ENCODE measurements around the gene STMN1.

STMN1 gene

DNA sequence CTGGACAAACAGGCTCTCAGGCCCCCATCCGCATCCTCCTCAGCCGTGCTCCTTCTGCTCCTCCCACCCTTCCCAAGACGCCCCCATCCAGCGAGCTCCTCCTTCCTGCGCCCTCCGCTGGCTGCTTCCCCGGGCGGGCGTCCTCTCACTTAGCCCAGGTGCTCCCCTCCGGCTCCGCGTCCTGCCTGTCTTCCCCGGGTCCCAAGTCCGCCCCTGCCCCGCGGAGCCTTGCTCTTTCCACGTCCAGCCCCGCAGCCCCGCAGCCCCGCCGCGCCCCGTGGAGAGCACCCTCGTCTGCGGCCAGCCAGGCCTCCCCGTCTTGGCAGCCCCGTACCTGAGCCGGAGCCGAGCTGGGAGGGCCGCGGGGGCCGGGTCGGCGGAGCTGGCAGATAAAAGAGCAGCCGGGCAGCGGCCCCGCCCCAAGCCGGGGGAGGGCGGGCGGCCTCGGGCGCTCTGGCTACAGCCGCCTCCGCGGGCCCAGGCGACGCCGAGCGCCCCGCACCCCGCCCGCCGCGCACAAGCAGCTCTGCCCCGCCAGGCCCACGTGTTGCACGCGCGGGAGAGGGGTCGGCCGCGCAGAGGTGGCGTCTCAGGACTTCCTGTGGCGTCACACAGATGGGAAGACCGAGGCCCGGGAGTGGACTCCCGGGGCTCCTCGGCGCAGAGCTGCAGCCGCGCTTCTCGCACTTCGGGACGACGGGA lies 30.9 kb downstream of the STMN1 start, which contains the start of gene PAQR7:
Gene PAQR7 (minus strand): TSS at position 555 of the 702 bp plus-strand sequence. CDS start 11,869 bp downstream, outside the sequence.
- H3K9me2 ChIP-seq (replicated peaks; ENCODE audit: low read depth, low read length), result no peaks in the 10 kb centered on the region
- no peaks in the 10 kb centered on the region for H4K20me1 ChIP-seq (ENCODE audit: insufficient read depth, low read length, poor library complexity, severe bottlenecking)
- H3K27me3 ChIP-seq (ENCODE audit: insufficient read depth, low read length, poor library complexity, severe bottlenecking), result no peaks in the 10 kb centered on the region
- H3K4me2 ChIP-seq (ENCODE audit: low read depth, low read length, poor library complexity, severe bottlenecking), result no peak within 1 kb of the TSS
- H3K9me3 ChIP-seq (ENCODE audit: insufficient read depth, low read depth, low read length), result no peaks in the 10 kb centered on the region
- H2AFZ ChIP-seq (ENCODE audit: low read length), result no peak within 1 kb of the TSS
- no peak within 1 kb of the TSS for H3K9ac ChIP-seq (ENCODE audit: low read depth, low read length, poor library complexity, severe bottlenecking)
- no peaks in the 10 kb centered on the region for H3K79me2 ChIP-seq (ENCODE audit: insufficient read depth, low read length)
- no peaks in the 10 kb centered on the region for H3K36me3 ChIP-seq (ENCODE audit: insufficient read depth, low read length)
- H3K4me1 ChIP-seq (ENCODE audit: insufficient read depth, low read length, poor library complexity, severe bottlenecking), result peaks cover 13% of the 10 kb centered on the region
- no peak within 1 kb of the TSS for H3K4me3 ChIP-seq (ENCODE audit: low read length, poor library complexity, severe bottlenecking)
- no peaks in the 10 kb centered on the region for H3F3A ChIP-seq (ENCODE audit: low read depth)
- TF ChIP-seq, protein P1, sequence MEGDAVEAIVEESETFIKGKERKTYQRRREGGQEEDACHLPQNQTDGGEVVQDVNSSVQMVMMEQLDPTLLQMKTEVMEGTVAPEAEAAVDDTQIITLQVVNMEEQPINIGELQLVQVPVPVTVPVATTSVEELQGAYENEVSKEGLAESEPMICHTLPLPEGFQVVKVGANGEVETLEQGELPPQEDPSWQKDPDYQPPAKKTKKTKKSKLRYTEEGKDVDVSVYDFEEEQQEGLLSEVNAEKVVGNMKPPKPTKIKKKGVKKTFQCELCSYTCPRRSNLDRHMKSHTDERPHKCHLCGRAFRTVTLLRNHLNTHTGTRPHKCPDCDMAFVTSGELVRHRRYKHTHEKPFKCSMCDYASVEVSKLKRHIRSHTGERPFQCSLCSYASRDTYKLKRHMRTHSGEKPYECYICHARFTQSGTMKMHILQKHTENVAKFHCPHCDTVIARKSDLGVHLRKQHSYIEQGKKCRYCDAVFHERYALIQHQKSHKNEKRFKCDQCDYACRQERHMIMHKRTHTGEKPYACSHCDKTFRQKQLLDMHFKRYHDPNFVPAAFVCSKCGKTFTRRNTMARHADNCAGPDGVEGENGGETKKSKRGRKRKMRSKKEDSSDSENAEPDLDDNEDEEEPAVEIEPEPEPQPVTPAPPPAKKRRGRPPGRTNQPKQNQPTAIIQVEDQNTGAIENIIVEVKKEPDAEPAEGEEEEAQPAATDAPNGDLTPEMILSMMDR (conservative IDR thresholded peaks at IDR 0.05; ENCODE audit: low read length), result no peak
- TF ChIP-seq EZH2phosphoT487 (IDR thresholded peaks at IDR 0.05; ENCODE audit: borderline replicate concordance), result no peak

DNA sequence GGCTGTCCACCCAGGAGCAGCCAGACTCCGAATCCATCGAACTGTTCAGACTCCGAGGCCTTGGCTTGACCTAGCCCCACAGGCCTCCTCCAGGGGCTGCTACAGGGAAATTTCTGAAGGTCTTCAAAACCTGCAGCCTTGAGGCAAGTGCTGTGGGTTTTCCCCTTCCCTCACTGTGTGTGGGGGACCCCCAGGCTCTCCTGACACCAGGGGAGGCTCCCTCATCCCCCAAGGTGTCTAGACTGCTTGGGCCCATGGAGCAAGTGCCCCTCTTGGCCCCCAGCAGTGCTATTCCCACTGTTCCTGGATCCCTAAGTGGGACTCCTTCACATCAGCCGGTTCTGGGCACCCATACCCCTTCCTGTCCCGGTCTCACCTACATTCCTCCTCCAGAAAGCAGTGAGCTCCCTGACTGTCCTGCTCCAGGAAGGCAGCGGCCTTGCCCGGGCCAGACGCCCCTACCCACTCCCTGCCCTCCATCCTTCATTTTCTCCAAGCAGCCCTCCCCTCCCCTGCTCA lies 31.5 kb downstream of the STMN1 start:
- Histone ChIP-seq H3K9me2 (replicated peaks; ENCODE audit: low read depth, low read length) (no peaks in the 10 kb centered on the region), H3K9me3 (ENCODE audit: insufficient read depth, low read depth, low read length) (no peaks in the 10 kb centered on the region), H3K36me3 (ENCODE audit: insufficient read depth, low read length) (no peaks in the 10 kb centered on the region), H3K27me3 (ENCODE audit: insufficient read depth, low read length, poor library complexity, severe bottlenecking) (no peaks in the 10 kb centered on the region), H3K79me2 (ENCODE audit: insufficient read depth, low read length) (no peaks in the 10 kb centered on the region), H3K4me1 (ENCODE audit: insufficient read depth, low read length, poor library complexity, severe bottlenecking) (peaks cover 13% of the 10 kb centered on the region), H3K9ac (ENCODE audit: low read depth, low read length, poor library complexity, severe bottlenecking) (no peak overlapping the region), H3K4me3 (ENCODE audit: low read length, poor library complexity, severe bottlenecking) (no peak overlapping the region), H3K4me2 (ENCODE audit: low read depth, low read length, poor library complexity, severe bottlenecking) (no peak overlapping the region), H2AFZ (ENCODE audit: low read length) (no peak overlapping the region), H4K20me1 (ENCODE audit: insufficient read depth, low read length, poor library complexity, severe bottlenecking) (no peaks in the 10 kb centered on the region), H3F3A (ENCODE audit: low read depth) (no peaks in the 10 kb centered on the region)
- TF ChIP-seq EZH2phosphoT487 (IDR thresholded peaks at IDR 0.05; ENCODE audit: borderline replicate concordance), result no peak
- TF ChIP-seq, protein P1 (conservative IDR thresholded peaks at IDR 0.05; ENCODE audit: low read length), result no peak

DNA sequence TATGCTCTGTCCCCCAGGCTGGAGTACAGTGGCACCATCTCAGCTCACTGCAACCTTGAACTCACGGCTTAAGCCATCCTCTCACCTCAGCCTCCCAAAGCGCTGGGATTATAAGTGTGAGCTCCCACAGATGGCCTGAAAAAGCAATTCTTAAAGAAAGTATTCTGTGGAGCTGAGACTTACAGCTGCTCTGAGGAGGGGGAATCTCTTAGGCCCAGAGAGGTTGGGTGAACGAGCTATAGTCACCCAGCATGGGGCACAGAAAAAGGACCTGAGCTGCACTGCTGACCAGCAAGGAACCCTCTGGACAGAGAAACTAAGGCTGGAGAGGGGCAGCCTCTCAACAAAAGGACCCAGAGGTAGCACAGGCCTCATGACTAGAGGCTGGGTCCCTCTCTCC lies 32.0 kb downstream of the STMN1 start:
- Histone ChIP-seq H3K36me3 (ENCODE audit: insufficient read depth, low read length) (no peaks in the 10 kb centered on the region), H3K9ac (ENCODE audit: low read depth, low read length, poor library complexity, severe bottlenecking) (no peak overlapping the region), H2AFZ (ENCODE audit: low read length) (no peak overlapping the region), H3K4me3 (ENCODE audit: low read length, poor library complexity, severe bottlenecking) (no peak overlapping the region), H3K79me2 (ENCODE audit: insufficient read depth, low read length) (no peaks in the 10 kb centered on the region), H4K20me1 (ENCODE audit: insufficient read depth, low read length, poor library complexity, severe bottlenecking) (no peaks in the 10 kb centered on the region), H3K9me3 (ENCODE audit: insufficient read depth, low read depth, low read length) (no peaks in the 10 kb centered on the region), H3K4me1 (ENCODE audit: insufficient read depth, low read length, poor library complexity, severe bottlenecking) (peaks cover 13% of the 10 kb centered on the region), H3K9me2 (replicated peaks; ENCODE audit: low read depth, low read length) (no peaks in the 10 kb centered on the region), H3F3A (ENCODE audit: low read depth) (no peaks in the 10 kb centered on the region), H3K4me2 (ENCODE audit: low read depth, low read length, poor library complexity, severe bottlenecking) (no peak overlapping the region), H3K27me3 (ENCODE audit: insufficient read depth, low read length, poor library complexity, severe bottlenecking) (no peaks in the 10 kb centered on the region)
- no peak for TF ChIP-seq EZH2phosphoT487 (IDR thresholded peaks at IDR 0.05; ENCODE audit: borderline replicate concordance)
- TF ChIP-seq, protein P1 (conservative IDR thresholded peaks at IDR 0.05; ENCODE audit: low read length), result no peak

Measured in Loucy (cell line).